ENCODE measurements around the gene SEMA6C.

The SEMA6C gene

DNA sequence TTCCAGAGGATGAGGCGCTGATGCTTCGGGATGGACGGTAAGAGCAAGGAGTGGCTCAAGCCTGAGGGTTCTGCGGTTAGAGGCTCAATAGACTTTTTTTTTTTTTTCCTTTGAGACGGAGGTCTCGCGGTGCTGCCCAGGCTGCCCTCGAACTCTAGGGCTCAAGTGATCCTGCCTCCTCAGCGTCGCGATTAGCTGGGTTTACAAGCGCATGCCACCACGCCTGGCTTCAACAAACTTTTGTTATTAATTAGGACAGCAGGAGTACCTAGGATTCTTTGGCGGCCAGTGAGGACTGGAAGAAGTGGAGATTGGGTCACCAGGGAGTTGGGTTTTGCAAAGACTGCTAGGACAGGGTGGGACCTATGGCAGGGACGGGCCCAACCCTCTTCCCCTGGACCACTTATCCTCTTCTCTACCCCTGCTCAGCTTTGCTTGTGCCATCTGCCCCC, 20.1 kb upstream of the SEMA6C start:
- Mint-ChIP-seq H3K4me3 (peak overlapping the region; percentile 73), H3K9me3 (no peaks in the 10 kb centered on the region), H3K27me3 (no peaks in the 10 kb centered on the region), H3K36me3 (no peaks in the 10 kb centered on the region), H3K27ac (peak overlapping the region; percentile 79), H3K4me1 (peaks cover 34% of the 10 kb centered on the region)
- peak; percentile 24 for ATAC-seq

DNA sequence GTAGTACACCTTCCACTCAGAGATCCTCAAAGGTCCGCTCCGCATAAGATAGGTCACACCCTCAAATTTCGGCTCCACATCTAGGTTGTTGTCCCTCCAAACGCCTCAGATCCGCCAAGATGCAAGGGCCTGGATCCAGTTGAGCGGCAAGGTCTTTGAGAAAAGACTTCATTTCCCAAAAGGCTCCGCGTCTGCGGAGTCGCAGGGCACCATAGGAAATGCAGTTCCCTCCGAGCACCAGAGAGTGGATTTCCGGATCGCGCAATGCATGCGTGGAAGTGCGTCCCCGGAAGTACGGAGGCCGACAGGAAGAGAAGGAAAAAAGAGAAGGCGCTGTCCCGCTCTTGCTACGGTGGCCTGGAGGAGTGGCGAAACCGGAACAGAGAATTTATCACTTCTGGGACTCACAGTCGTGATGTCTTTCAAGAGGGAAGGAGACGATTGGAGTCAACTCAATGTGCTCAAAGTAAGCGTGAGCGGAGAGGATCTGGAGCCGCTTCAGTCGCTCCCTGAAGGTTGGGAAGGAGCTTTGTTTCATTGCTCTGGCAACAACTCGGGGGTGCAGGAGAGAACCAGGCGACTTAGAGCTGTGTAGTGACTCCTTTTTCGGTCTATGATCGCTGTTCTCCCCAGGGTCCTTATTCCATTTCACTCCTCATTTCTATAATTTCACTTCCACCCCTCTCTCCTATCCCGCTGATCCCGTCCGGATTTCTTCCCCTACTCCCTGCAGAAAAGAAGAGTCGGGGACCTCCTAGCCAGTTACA, 19.5 kb upstream of the SEMA6C start, which contains the start of the genes LYSMD1 and SCNM1:
LYSMD1 (minus strand) TSS at position 165 of the 767 bp plus-strand sequence. CDS start 644 bp downstream, outside the sequence.
SCNM1 (plus strand) TSS at position 407 of the 767 bp plus-strand sequence; CDS start at position 416, 9 bp downstream.
- H3K4me1 Mint-ChIP-seq: peaks cover 34% of the 10 kb centered on the region
- peak; percentile 97 for ATAC-seq
- no peaks in the 10 kb centered on the region for H3K9me3 Mint-ChIP-seq
- H3K27me3 Mint-ChIP-seq: no peaks in the 10 kb centered on the region
- H3K4me3 Mint-ChIP-seq: peak within 1 kb of the TSS; percentile 73
- H3K36me3 Mint-ChIP-seq: peaks cover 1% of the 10 kb centered on the region
- H3K27ac Mint-ChIP-seq: peak within 1 kb of the TSS; percentile 79

DNA sequence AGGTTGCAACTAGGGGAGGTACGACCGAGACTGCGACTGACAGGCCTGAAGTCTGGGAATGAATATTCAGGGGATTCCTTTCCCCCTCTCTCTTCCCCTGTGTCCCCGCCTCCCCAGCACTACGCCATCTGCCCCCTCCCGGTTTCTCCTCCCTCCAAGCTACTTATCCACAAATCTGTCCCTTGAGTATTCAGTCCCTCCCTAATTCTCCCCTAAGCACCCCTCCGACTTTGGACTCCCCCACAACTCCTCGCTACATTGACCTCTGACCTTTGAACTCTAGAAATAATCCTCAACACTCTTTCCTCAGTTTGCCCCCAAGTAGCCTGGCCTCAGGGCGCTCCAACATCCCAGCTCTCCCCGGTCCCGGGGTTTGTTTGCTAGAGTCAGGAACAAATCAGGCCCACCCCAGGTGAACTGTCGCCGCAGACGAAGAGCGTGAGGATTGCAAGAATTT, 18.9 kb upstream of the SEMA6C start:
- Mint-ChIP-seq H3K36me3 (peaks cover 5% of the 10 kb centered on the region), H3K9me3 (no peaks in the 10 kb centered on the region), H3K27me3 (no peaks in the 10 kb centered on the region), H3K4me1 (peaks cover 34% of the 10 kb centered on the region), H3K27ac (peak overlapping the region; percentile 79), H3K4me3 (peak overlapping the region; percentile 73)
- ATAC-seq: no peak

DNA sequence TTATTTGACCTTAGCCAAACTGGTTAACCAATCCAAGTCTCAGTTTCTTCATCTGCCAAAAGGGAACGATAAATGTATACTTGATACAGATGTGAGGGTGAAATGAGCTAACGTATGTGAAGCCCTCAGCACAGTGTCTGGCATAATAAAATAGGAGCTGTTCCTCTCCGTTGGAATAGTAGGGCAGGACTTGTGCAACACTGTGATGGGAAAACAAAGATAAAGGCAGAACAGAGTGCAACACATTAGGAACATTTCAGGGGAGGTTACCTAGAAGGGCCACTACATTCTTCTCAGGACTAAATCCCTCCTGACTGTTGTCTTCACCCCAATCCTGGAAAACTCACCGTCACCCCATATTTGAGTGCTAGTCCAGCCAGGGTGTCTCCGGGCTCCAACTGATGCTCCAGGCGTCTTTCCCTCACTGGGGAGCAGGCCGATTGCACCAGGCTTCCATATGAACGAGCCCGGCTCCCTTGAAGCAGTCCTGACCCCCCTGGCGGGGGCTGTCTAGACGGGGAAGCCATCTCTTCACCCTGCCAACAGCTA, 18.4 kb upstream of the SEMA6C start:
- H3K4me1 Mint-ChIP-seq: peaks cover 35% of the 10 kb centered on the region
- H3K36me3 Mint-ChIP-seq: peaks cover 7% of the 10 kb centered on the region
- no peak for ATAC-seq
- H3K27me3 Mint-ChIP-seq: no peaks in the 10 kb centered on the region
- H3K27ac Mint-ChIP-seq: peak overlapping the region; percentile 79
- no peaks in the 10 kb centered on the region for H3K9me3 Mint-ChIP-seq
- H3K4me3 Mint-ChIP-seq: peak overlapping the region; percentile 73

DNA sequence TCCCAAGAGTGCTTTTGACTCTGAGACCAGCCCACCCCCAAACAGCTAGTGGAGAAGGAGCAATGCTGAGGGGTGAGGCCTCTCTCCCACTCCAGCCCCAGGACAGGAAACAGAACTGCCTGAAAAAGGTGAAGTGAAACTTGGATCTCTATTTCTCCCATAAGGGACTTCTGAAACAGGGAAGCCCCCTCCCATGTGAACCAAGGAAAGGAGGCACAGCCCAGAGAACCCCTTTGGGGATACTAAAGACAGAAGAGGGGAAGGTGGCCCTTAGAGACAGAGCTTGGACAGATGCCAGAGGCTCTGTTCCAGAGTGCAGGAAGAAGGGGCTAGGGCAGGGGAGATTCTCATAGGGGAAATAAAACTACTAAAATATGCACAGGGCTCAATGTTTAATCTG, 12.9 kb upstream of the SEMA6C start:
- H3K36me3 Mint-ChIP-seq: peaks cover 30% of the 10 kb centered on the region
- peak overlapping the region; percentile 85 for H3K27ac Mint-ChIP-seq
- H3K27me3 Mint-ChIP-seq: no peaks in the 10 kb centered on the region
- no peaks in the 10 kb centered on the region for H3K9me3 Mint-ChIP-seq
- peaks cover 48% of the 10 kb centered on the region for H3K4me1 Mint-ChIP-seq
- H3K4me3 Mint-ChIP-seq: peak overlapping the region; percentile 48
- ATAC-seq: no peak

DNA sequence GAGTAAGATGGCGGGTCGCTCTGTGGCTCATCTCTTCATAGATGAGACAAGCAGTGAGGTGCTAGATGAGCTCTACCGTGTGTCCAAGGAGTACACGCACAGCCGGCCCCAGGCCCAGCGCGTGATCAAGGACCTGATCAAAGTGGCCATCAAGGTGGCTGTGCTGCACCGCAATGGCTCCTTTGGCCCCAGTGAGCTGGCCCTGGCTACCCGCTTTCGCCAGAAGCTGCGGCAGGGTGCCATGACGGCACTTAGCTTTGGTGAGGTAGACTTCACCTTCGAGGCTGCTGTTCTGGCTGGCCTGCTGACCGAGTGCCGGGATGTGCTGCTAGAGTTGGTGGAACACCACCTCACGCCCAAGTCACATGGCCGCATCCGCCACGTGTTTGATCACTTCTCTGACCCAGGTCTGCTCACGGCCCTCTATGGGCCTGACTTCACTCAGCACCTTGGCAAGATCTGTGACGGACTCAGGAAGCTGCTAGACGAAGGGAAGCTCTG, 12.4 kb upstream of the SEMA6C start:
- Mint-ChIP-seq H3K9me3 (no peaks in the 10 kb centered on the region), H3K27me3 (no peaks in the 10 kb centered on the region), H3K36me3 (peaks cover 30% of the 10 kb centered on the region), H3K4me3 (no peak overlapping the region), H3K27ac (peak overlapping the region; percentile 85), H3K4me1 (peaks cover 45% of the 10 kb centered on the region)
- ATAC-seq: no peak

DNA sequence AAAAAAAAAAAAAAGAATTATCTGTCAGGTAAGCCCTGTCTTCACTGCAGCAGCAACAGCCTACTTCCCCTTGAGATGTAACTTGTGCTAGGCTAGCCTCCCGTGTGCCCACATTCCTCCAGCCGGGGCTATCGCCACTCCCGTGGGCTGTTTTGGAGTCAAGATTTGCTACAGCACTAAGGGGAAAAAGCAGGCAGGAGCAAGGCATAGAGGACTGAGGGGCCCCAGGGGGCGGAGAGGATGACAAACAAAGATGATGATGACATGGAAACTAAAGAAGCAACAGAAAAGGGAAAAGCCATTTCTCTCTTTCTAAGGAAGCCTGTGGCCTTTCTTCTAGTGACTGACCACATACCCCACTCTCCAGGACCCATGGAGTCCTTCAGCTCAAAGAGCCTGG, 11.9 kb upstream of the SEMA6C start:
- no peaks in the 10 kb centered on the region for H3K27me3 Mint-ChIP-seq
- peak overlapping the region; percentile 95 for H3K4me3 Mint-ChIP-seq
- H3K9me3 Mint-ChIP-seq: no peaks in the 10 kb centered on the region
- peak overlapping the region; percentile 85 for H3K27ac Mint-ChIP-seq
- H3K36me3 Mint-ChIP-seq: peaks cover 30% of the 10 kb centered on the region
- H3K4me1 Mint-ChIP-seq: peaks cover 45% of the 10 kb centered on the region
- no peak for ATAC-seq

DNA sequence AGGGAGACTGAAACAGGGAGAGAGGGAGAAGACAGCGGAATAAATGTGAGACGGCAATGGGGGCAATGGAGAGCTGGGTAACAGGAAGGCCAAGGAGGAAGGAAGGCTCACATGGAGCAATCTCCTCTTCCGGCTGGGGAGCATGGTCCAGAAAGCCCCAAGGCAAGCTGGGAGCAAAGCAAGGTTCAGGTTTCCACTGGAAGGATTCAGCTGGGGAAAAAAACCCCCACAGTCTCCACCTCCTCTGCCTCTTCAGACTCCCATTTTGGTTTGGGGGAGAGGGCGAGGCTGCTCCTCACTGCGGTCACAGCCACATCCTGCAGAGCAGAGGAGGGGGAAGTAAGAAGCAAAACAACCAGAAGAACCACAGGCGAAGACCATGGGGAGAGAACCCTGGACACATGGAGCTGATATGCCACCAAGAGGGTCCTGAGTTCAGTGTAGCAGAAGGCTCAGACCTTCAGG, 10.7 kb upstream of the SEMA6C start:
- peak overlapping the region; percentile 95 for H3K4me3 Mint-ChIP-seq
- peak; percentile 67 for ATAC-seq
- H3K27me3 Mint-ChIP-seq: no peaks in the 10 kb centered on the region
- peak overlapping the region; percentile 85 for H3K27ac Mint-ChIP-seq
- peaks cover 38% of the 10 kb centered on the region for H3K4me1 Mint-ChIP-seq
- H3K36me3 Mint-ChIP-seq: peaks cover 30% of the 10 kb centered on the region
- H3K9me3 Mint-ChIP-seq: no peaks in the 10 kb centered on the region

DNA sequence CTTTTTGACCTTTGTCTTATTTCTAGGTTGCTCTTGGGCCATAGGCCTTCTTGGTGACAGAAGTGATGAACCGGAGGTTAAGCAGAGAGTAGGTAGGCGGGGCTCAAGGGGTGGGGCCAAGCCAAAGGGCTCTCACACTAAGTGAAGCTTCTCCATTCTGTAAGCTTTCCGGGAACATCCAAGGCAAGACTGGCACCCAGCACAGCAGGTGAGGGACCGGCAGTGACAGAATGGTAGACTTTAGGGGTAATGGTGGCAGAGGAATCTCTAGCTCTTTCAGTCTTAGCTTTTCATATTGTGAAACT, 10.0 kb upstream of the SEMA6C start, which contains the start of gene TNFAIP8L2:
TNFAIP8L2 (plus strand) TSS at position 135 of the 305 bp plus-strand sequence. CDS start 2,049 bp downstream, outside the sequence.
- H3K36me3 Mint-ChIP-seq: peaks cover 30% of the 10 kb centered on the region

DNA sequence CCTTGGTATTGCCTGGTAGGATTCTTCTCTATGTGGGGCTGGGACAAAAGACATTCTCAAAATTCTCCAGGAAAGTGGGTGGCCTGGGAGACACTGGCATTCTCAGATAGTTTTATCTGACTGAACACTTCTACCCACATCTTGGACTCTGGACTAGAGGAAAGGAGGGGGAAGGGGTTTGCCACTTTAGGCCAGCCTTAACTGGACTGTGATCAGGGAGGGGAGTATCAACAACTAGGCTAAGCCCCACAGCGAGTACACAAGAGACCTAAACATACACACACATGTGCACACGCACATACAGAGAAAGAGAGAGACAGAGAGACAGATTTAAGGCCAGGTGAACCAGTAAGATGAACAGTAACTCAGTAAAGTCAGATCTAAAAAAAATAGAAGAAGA, 1.2 kb upstream of the SEMA6C start:
- Mint-ChIP-seq H3K4me3 (peak overlapping the region; percentile 2), H3K9me3 (no peaks in the 10 kb centered on the region), H3K27me3 (peaks cover 11% of the 10 kb centered on the region), H3K27ac (no peak overlapping the region), H3K4me1 (peaks cover 11% of the 10 kb centered on the region), H3K36me3 (no peaks in the 10 kb centered on the region)
- no peak for ATAC-seq

More for the DNA sequence above, 10.0 kb upstream of the SEMA6C start, which contains the start of gene TNFAIP8L2:
- H3K9me3 Mint-ChIP-seq: no peaks in the 10 kb centered on the region
- peak within 1 kb of the TSS; percentile 95 for H3K4me3 Mint-ChIP-seq
- H3K4me1 Mint-ChIP-seq: peaks cover 38% of the 10 kb centered on the region
- H3K27ac Mint-ChIP-seq: peak within 1 kb of the TSS; percentile 85
- peak; percentile 94 for ATAC-seq
- H3K27me3 Mint-ChIP-seq: no peaks in the 10 kb centered on the region

DNA sequence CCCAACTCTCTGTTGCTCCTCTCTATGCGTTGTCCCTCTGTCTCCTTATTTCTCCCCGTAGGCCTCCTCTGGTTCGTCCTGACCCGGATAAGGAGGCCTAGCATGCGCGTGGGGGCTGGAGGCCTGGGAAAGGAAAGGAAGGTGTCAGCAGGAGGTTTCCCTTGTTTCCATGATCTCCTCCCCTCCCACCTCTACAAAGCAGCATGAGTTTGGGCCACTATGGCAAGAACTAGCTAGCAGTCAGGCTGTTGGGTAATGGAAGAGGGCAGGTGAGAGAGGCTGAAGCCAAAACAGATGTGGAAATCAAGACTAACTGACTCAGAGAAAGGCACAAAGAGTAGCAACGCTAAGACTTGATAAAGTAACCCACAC, 687 bp upstream of the SEMA6C start:
- Mint-ChIP-seq H3K4me3 (peak overlapping the region; percentile 86), H3K27me3 (peaks cover 11% of the 10 kb centered on the region), H3K36me3 (no peaks in the 10 kb centered on the region), H3K9me3 (no peaks in the 10 kb centered on the region), H3K4me1 (peaks cover 16% of the 10 kb centered on the region), H3K27ac (peak overlapping the region; percentile 3)
- ATAC-seq: no peak

DNA sequence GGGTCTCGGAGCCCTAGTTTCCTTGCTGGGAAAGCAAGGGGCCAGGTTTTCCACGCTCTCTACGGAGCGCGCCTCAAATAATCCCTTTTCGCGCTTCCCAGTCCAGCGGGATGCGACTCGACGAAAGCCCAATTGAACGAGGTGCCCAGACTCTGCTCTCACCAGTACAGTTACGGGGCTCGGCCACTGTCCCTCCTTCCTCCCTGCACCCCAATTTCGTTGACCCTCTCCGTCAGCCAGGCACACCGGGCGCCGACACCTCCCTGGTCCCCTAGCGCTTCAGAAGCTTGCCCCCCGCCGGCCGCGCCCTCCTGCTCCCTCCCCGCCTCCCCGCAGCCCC, 389 bp downstream of the SEMA6C start:
- peak; percentile 14 for ATAC-seq
- peaks cover 18% of the 10 kb centered on the region for H3K4me1 Mint-ChIP-seq
- H3K27ac Mint-ChIP-seq: peak overlapping the region; percentile 3
- H3K9me3 Mint-ChIP-seq: no peaks in the 10 kb centered on the region
- no peaks in the 10 kb centered on the region for H3K36me3 Mint-ChIP-seq
- peaks cover 11% of the 10 kb centered on the region for H3K27me3 Mint-ChIP-seq
- H3K4me3 Mint-ChIP-seq: peak overlapping the region; percentile 86

DNA sequence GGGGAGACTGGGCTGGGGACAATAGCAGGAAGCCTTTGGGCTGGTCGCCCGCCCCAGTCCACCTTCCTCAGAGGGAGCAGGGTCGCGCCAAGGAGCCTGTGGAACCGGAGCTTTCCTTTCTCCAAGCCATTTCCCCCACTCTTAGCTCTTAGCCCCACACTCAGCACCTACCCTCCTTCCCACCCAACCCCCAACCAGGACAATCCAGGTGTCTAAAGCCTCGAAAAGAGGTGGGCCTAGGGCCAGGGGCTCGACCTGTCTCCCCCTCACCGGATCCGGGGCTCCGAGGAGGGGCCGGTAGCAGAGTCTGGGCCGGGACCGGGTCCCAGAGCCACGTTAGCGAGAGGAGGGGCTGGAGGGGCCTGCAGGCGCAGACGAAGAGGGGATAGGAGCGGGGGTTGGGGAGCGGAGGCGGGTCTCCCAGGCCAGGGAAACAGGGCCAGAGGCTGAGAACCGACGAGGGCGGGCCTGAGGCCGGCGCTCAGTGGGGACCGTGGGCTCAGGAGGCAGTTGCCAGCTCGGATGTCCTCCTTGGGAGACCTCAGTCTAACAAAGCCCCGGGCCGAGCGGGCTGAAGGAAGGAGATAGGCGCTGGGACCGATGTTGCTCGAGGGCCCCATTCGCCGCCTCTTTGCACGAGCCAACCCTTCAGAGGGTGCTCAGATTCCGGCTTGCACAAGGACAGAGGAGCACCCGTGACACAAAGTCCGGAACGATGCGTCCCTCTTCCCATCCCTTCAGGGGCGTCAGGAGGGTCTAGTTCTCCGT, 943 bp downstream of the SEMA6C start:
- Mint-ChIP-seq H3K4me1 (peaks cover 18% of the 10 kb centered on the region), H3K9me3 (no peaks in the 10 kb centered on the region), H3K27me3 (peaks cover 11% of the 10 kb centered on the region), H3K36me3 (no peaks in the 10 kb centered on the region), H3K4me3 (peak overlapping the region; percentile 86), H3K27ac (no peak overlapping the region)
- ATAC-seq: no peak

DNA sequence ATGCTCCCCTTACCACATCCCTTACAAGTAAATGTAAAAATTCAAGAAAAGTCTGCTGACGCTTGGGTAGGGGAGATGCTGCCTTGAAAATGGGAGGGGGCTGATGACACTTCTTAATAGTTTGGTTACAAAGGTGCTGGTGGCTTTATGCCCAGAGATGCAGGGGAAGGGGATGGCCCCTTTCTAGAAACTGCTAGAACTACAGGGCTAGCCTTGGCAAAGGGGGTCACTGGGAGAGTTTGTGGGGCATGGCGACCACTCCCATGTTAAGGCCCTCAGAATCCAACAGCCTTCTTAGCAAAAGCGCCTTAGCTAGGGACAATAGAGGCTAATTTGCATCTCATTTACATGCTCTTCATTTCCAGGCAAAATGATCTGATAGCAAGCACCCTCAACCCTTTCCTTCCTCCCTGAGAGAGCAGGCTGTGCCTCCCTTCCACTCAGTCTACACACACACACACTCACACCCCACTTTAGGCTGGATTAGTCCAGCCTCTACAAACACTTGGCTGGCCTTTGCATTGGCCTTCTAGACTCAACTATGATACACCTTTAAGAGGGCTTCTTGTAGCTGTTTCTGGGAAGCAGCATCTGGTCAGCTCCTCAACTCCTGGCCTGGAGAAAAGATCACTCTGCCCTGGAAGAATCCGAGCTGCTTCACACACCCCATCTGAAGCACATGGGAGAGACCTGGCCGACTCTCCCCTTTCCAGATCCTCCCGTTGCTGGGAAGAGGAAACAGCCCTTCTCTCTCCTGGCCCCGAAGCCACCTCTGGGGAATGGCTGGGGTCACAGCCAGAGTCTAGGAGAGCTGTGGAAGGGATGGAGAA, 1.7 kb downstream of the SEMA6C start:
- no peaks in the 10 kb centered on the region for H3K36me3 Mint-ChIP-seq
- ATAC-seq: no peak
- no peak overlapping the region for H3K27ac Mint-ChIP-seq
- no peaks in the 10 kb centered on the region for H3K9me3 Mint-ChIP-seq
- peaks cover 18% of the 10 kb centered on the region for H3K4me1 Mint-ChIP-seq
- peaks cover 11% of the 10 kb centered on the region for H3K27me3 Mint-ChIP-seq
- H3K4me3 Mint-ChIP-seq: no peak overlapping the region
